ENCODE measurements around the gene ADAMTSL1.

Gene ADAMTSL1

GRCh38 chr9:18786196-18786595 lies 312.2 kb downstream of the ADAMTSL1 start:
- no peak for DNase-seq

DNA sequence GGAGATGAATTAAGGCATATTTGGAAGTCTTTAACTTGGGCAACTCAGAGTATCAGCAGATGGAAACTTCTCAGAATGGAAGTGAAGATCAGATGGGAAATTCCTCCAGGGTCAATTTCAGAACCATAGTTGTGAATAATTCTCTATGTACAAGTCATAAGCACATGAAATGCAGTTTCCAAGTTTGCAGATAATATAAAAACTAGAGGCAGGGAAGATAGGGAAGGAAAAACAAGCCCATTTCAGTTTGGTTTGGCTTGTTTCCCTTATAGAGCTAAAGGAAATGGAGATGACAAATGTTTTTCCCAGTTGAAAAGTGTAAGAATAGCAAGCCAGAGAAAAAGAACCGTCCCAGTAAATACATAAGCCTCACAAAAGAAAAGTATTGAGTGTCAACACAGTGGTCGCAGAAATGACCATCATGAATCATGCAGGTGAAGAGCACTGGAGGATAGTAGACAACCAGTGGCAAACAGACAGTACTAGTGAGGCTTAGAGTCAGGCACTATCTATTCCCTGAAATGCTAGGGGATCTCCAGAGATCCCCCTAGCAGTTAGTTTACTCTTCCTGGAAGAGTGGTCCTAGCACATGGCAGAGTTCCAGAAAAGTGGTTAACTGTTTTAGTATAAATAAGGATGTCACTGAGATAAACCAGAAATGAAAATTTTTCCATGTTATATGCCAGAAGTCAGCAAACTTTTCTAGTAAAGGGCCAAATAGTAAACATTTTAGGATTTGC lies 313.1 kb downstream of the ADAMTSL1 start:
- no peak for DNase-seq

DNA sequence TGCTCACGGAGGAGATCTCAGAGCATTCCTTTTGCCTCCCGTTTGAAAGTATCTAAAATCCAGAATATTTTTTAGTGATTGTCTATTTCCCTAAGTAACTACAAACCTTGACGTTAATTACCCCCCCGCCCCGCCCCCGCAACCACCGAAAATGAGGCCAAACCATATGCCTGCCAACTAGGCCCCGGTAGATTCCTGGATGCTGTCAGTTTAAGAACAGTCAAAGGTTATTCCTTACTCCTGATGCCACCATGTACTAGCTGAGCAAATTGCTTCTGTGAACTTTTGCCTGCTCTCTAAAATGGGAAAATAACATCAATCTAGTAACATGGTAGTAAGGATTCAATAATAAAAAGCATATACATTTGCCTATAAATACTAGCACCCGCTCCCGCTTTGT lies 314.3 kb downstream of the ADAMTSL1 start:
- DNase-seq: no peak

DNA sequence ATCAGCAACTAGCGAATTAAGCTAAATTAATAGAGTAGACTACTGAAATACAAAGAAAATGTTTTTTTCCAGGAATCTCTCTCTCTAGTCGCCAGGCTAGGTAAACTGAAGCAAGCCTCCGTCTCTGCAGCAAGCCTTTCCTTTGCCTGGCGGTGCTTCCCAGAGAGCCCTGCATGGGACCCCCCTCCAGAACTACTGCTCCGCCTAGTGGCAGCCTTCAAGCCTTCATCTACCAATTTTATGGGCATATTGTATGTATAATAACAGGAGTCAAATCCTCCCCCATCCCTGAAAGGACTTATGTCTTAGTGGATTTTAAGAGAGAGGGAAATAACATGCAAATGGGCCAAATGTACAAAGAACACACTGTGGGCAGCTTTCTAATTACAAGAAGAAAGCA lies 317.1 kb downstream of the ADAMTSL1 start:
- peak; percentile 4 for DNase-seq

DNA sequence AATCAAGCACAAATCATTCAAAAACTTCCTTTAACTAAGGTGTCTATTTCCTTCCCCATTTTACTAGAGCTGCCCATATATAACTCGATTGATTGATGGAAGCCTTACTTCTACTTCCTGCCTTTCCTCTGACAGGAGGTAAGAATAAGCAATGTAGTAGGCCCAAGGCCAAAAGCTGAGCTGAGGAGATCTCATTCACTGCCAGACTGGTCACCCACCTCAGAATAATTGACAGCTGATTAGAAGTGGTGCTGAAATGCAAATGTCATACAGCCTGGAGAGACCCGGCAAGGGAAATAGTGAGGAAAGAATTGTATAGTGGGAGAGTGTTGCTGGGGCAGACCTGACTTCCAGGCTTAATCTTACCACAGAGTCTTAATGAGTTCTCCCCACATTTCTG lies 319.2 kb downstream of the ADAMTSL1 start:
- no peak for DNase-seq

DNA sequence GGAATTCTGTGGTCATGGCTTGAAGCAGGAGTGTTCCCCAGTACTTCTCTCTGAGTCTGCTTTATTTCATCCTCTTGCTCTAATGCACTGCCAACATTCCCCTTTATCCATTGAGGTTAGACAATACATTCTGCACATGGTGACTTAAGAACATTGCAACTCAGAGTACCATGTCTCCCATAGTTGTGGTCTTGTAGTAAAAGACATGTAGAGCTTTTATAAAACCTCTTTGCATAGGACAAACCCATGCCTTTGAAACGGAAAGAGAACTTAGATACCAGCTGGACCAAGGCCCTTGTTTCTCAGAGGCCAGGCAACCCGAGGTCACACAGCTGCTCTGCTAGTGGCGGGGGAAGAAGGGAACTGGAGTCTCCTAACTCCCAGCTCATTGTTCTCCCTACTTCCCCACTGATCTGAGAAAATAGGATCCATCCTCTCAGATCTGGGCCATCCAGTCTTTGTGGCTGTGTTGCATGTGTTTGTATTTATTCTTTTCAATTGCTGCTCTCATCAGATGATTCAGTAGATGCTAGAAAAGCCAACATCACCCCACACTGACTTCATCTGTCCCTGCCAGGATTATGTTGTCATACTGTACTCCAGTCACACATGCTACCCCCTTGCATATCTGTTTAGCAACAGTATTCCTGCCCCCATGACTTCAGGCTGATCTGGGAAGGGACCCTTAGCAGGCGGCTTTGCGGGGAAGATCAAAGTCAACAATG lies 322.2 kb downstream of the ADAMTSL1 start:
- DNase-seq: no peak

- DNase-seq: no peak
Measured at GRCh38 chr9:18796696-18797270, 322.8 kb downstream of the ADAMTSL1 start.

- no peak for DNase-seq
Measured at GRCh38 chr9:18798106-18798505, 324.2 kb downstream of the ADAMTSL1 start.

DNA sequence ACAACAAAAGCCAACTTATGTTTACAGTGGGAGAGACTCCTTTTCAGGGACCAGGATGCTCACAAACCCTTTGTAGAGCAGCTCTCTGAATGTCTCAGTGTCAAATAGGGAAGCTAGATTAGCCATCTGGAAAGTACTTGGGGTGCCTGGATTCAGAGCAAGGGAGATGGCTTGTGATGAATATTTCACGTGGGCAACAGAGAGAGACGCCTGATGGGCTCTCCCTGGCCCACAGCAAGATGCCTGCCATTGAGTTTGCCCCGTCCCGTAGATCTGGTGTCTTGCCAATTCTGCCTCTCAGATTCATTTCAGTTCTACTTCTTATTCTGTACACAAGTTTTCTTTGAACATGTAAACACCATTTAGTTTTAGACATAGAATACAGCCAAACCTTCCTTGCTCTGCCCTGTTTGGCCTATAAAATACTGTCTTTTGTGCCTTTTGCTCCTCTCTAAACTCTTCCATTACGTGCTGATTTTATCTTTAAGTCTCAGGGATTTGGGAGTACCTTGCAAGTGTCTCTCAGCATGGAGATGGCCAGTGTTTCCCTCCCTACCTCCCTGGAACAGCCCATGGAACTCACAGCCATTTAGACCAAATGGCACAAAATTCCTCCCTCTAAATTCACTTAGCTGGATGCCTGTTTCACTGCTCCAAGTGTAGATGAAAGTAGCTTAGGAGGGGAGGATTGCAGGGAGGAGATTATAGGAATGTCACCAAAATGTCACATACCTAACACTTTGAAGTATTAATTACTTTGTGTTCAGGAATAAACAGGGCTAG lies 324.7 kb downstream of the ADAMTSL1 start:
- no peak for DNase-seq

DNA sequence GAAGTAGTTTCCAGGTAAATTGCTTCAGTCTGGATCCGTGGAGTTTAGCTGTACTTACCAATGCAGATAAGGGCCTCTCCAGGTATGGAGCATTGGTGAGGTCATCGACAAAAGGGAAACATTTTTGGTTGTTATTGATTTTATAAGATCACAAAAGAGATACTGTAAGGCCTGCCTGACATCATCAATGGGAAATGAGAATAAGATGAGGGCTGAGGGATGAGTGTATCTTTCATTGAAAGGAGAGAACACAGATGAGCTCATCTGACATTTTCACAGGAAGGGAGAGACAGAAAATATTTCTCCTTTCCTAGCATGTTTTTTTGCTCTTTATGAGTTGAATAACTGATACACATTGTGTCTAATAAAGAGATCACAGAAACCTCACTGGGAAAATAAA lies 325.5 kb downstream of the ADAMTSL1 start:
- DNase-seq: no peak

GRCh38 chr9:18800579-18800978 lies 326.6 kb downstream of the ADAMTSL1 start:
- no peak for DNase-seq

GRCh38 chr9:18805386-18805785 lies 331.4 kb downstream of the ADAMTSL1 start:
- DNase-seq: no peak

DNA sequence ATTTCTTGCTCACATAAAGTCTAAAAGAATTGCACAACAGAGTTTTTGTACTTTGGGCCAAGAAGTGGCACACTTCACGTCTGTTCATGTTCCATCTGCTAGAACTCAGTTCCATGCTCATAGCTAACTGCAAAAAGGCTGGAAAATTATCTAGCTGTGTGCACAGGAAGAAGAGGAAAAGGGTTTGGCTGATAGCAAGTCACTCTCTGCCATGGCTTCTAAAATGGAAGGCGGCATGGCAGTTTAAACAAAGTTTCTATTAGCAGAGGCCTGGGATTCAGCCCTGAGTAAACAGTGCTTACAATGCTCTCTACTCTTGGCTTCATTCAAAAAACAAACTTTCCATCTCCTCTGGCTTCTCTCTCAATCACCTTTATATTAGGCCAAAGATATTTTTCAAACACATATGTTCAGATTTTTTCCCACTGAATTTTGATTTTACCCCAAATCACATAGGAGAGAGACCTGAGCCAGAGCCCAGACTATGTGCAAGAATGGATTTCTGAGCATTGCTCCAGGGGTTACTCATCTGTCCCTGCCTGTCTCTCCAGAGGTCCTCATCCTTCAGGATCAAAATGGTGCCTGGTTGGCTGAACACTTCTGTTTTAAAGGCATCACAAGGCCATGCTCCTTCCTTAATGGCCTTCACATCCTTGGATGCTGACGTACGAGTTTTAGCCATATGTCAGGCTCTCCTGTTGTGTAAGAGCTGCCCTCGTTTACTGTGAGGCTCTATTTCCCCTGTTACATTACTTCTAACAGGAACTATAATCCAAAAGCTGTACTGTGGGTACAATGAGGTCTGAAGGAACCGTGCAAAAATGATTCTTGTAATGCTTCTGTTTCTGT lies 332.5 kb downstream of the ADAMTSL1 start:
- no peak for DNase-seq

GRCh38 chr9:18810581-18810980 lies 336.6 kb downstream of the ADAMTSL1 start:
- no peak for DNase-seq

GRCh38 chr9:18811171-18811570 lies 337.2 kb downstream of the ADAMTSL1 start:
- no peak for DNase-seq

DNA sequence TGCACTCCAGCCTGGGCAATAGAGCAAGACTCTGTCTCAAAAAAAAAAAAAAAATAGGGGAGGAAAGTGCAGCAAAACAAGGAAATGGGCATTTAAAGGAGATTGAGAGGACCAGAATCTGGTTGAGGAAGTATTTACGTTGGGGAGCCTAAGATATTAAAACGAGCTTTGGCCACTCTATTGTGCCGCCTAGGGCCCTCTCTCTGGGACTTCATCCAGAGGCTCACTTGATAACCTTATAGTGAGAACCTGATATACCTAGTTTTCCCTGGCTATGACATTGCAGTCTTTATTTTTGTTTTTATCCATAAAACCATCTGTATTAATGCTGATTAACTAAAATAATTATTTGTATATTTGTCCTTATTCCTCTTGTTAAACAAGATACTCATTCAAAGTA lies 345.5 kb downstream of the ADAMTSL1 start:
- no peak for DNase-seq

DNA sequence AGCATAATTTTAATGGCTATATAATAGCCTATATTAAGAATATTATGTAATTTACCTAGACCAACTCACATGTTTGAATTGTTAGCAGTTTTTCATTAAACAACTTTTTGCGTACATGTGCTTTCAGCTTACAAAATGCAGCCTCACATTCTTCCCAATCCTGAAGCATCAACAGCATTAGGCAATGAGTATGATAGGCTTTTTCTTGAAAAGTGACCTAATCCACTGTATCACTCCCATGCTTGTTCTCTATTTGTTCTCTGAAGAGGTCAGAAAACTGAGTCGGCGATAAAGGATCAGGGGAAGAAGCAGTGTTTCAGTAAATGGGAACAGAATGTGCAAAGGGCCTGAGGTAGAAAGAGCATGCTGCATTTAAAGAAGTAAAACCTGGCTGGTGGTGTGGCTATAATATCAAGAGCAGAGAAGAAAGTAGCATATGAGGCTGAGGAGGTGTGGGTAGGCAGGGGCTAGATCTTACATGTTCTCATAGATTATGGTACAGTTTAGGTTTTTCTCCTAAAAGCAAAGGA lies 346.7 kb downstream of the ADAMTSL1 start:
- no peak for DNase-seq

GRCh38 chr9:18821788-18822187 lies 347.8 kb downstream of the ADAMTSL1 start:
- DNase-seq: no peak

DNA sequence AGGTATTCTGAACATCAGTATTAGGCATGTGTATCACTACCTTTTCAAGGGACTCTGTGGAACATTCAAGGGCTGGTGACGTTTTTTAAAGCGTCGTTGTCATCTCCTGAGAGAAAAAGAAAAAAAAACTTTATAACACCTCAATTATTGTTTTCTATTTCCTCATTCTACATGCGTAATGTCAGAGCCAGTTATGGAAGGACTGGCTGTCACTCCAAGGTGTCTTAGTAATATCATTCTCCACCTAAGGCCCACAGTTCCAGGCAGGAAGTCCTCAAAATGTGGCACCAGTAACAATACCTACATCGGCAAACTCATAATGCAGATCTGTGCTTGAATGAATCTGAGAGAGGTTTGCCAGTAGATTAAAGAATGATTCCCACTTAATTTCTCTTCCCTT lies 348.9 kb downstream of the ADAMTSL1 start:
- DNase-seq: no peak

GRCh38 chr9:18824095-18824666 lies 350.2 kb downstream of the ADAMTSL1 start:
- DNase-seq: no peak

GRCh38 chr9:18825656-18826170 lies 351.8 kb downstream of the ADAMTSL1 start:
- DNase-seq: no peak

DNA sequence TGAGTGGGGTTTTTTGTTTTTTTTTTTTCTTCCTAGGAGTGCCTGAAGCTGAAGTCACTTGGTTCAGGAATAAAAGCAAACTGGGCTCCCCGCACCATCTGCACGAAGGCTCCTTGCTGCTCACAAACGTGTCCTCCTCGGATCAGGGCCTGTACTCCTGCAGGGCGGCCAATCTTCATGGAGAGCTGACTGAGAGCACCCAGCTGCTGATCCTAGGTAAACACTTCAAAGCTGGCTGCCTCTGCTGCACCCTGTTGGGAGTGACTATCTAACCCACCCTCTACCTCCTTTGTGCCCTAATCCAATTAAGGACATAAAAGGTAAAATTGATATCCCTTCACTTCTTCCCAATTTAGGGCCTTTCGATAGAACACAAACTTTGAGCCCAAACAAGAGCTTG lies 352.3 kb downstream of the ADAMTSL1 start:
- DNase-seq: no peak
